GM12878 (cell line): Measurements from ENCODE around the gene ZFPM1. TPM values are rescaled to one million over a fixed set of nuclear protein-coding genes. Genes with fewer than 3 reads are reported as not detected.

Source experiments
- ATAC-seq: fragments of 200-7000 bp; cut with Tn5 transposase; 3 replicates; pipeline ENCODE4 v1.9.1; 2020; ENCODE audit warnings: mild to moderate bottlenecking, moderate library complexity
- BruUV-seq: library from RNA; stranded (reverse); fragments of 400-500 nt; replicated peaks from 2 replicates; lab custom pipeline; 2021; lab: Mats Ljungman, UMichigan
- CTCF ChIA-PET: fragments of 300-600 bp; sonication (Branson Sonifier 250); formaldehyde crosslinking; extraction: SDS; loops from one replicate; lab custom pipeline; 2021; ENCODE audit warnings: inconsistent platforms; lab: Yijun Ruan, JAX
- POLR2A ChIA-PET: fragments of 350-600 bp; formaldehyde crosslinking; extraction: SDS; loops from one replicate; lab custom pipeline; 2021; ENCODE audit warnings: inconsistent platforms; lab: Charles Lee
- RAD21 ChIA-PET: fragments of 300-600 bp; sonication (Branson Sonifier 250); formaldehyde crosslinking; loops from one replicate; lab custom pipeline; 2023; ENCODE audit warnings: antibody characterized with exemption; ENCODE audit not compliant: unreplicated experiment; lab: Charles Lee
- SMC1A ChIA-PET: fragments of 300-600 bp; sonication (Branson Sonifier 250); formaldehyde crosslinking; loops from one replicate; lab custom pipeline; 2023; ENCODE audit not compliant: unreplicated experiment, uncharacterized antibody; lab: Charles Lee
- DNase-seq: peaks from one replicate; pipeline ENCODE4 v3.0.0-alpha.2; 2011; ENCODE audit warnings: low read depth, low spot score
- FAIRE-seq: peaks from 3 replicates; lab custom pipeline; 2011; peaks lifted over from hg19 to GRCh38; lab: Jason Lieb, UNC
- H2AFZ ChIP-seq: 2 replicates; pipeline ENCODE4 v1.6.0; 2011; ENCODE audit warnings: low read depth, low read length, control low read depth; ENCODE audit not compliant: control insufficient read depth
- H3K27ac ChIP-seq: 2 replicates; pipeline ENCODE4 v1.5.1; 2011; ENCODE audit warnings: control low read depth; ENCODE audit not compliant: control insufficient read depth, insufficient read depth
- H3K27me3 ChIP-seq, 2 experiments: replicated peaks in 1 of 2; 2 replicates each; pipeline versions ENCODE4 v1.6.0 to v1.6.1; 2011; ENCODE audit warnings: low read length in 1 of 2; ENCODE audit not compliant: control insufficient read depth in 2 of 2, insufficient read depth in 2 of 2
- H3K36me3 ChIP-seq, 2 experiments: 2 replicates each; pipeline ENCODE4 v1.5.1; 2011; ENCODE audit warnings: low read length in 1 of 2; ENCODE audit not compliant: control insufficient read depth in 2 of 2, insufficient read depth in 2 of 2
- H3K4me1 ChIP-seq: 2 replicates; pipeline ENCODE4 v1.6.1; 2011; ENCODE audit warnings: mild to moderate bottlenecking, low read length, moderate library complexity, mixed read lengths; ENCODE audit not compliant: control insufficient read depth, insufficient read depth
- H3K4me2 ChIP-seq: 2 replicates; pipeline ENCODE4 v1.6.0; 2011; ENCODE audit warnings: control low read depth; ENCODE audit not compliant: control insufficient read depth, insufficient read depth
- H3K4me3 ChIP-seq: fragments of 200-600 bp; sonication (generic); 2 replicates; pipeline ENCODE4 v1.5.1; 2016
- H3K79me2 ChIP-seq: 2 replicates; pipeline ENCODE4 v1.6.0; 2011; ENCODE audit warnings: low read length; ENCODE audit not compliant: control insufficient read depth, insufficient read depth
- H3K9ac ChIP-seq: 2 replicates; pipeline ENCODE4 v1.8.0; 2011; ENCODE audit warnings: low read length, control low read depth, mixed read lengths; ENCODE audit not compliant: control insufficient read depth, insufficient read depth
- H3K9me3 ChIP-seq: replicated peaks from 3 replicates; pipeline ENCODE4 v1.5.1; 2011; ENCODE audit warnings: mild to moderate bottlenecking, low read length; ENCODE audit not compliant: control insufficient read depth, insufficient read depth
- H4K20me1 ChIP-seq: 2 replicates; pipeline ENCODE4 v1.6.0; 2011; ENCODE audit not compliant: control insufficient read depth, insufficient read depth
- ATF7 ChIP-seq: fragments of 450-650 bp; IDR thresholded peaks from 2 replicates; pipeline ENCODE4 v1.6.1; 2016; ENCODE audit warnings: low read depth, mild to moderate bottlenecking
- CTCF ChIP-seq, 3 experiments: IDR thresholded peaks in 2 of 3; conservative IDR thresholded peaks in 1 of 3; 2 replicates each; pipeline ENCODE4 v1.5.1; 2011; ENCODE audit warnings: low read depth in 3 of 3, low read length in 3 of 3, mild to moderate bottlenecking in 3 of 3, control low read depth in 2 of 3, moderate library complexity in 2 of 3, inconsistent platforms in 1 of 3, mixed read lengths in 1 of 3; ENCODE audit not compliant: control insufficient read depth in 2 of 3, insufficient read depth in 1 of 3; ENCODE audit errors: extremely low read depth in 1 of 3
- GATAD2B ChIP-seq: fragments of 450-650 bp; conservative IDR thresholded peaks from 2 replicates; pipeline ENCODE4 v1.6.1; 2017; ENCODE audit warnings: low read depth, mild to moderate bottlenecking, moderate library complexity
- JUND ChIP-seq: IDR thresholded peaks from 2 replicates; pipeline ENCODE4 v1.6.1; 2012; ENCODE audit warnings: low read depth, mild to moderate bottlenecking, low read length, improper control_type of control experiment, moderate library complexity
- MEF2B ChIP-seq: fragments of 450-650 bp; IDR thresholded peaks from 2 replicates; pipeline ENCODE4 v1.6.1; 2018; ENCODE audit warnings: mild to moderate bottlenecking, moderate library complexity; ENCODE audit not compliant: partially characterized antibody, poor library complexity, severe bottlenecking
- MTA3 ChIP-seq: IDR thresholded peaks from 2 replicates; pipeline ENCODE4 v1.6.1; 2012; ENCODE audit warnings: low read length, inconsistent platforms, borderline replicate concordance
- NBN ChIP-seq: fragments of 450-650 bp; IDR thresholded peaks from 2 replicates; pipeline ENCODE4 v1.6.1; 2016
- NR2C2 ChIP-seq: IDR thresholded peaks from 2 replicates; pipeline ENCODE4 v1.6.1; 2011; ENCODE audit warnings: borderline replicate concordance, low read depth; ENCODE audit not compliant: control insufficient read depth, insufficient read length
- POLR2A ChIP-seq: IDR thresholded peaks from 2 replicates; pipeline ENCODE4 v1.6.1; 2011; ENCODE audit warnings: low read depth, mild to moderate bottlenecking, low read length
- RELB ChIP-seq: fragments of 450-650 bp; IDR thresholded peaks from 2 replicates; pipeline ENCODE4 v1.6.1; 2017; ENCODE audit warnings: low read depth, mild to moderate bottlenecking, moderate library complexity
- WGBS: methylation state at CpG from one replicate; pipeline ENCODE4 v1.1.6; 2016; ENCODE audit warnings: low lambda C conversion rate; ENCODE audit not compliant: insufficient replicate concordance, insufficient coverage; ENCODE audit errors: missing lambda C conversion rate; 5-methylcytosine and 5-hydroxymethylcytosine counted together
- in situ Hi-C: fragments of 300-500 bp; cut with MboI; formaldehyde crosslinking; loops from 9 replicates; pipeline ENCODE4 v1.14.3; 2018; ENCODE audit warnings: mixed read lengths
- intact Hi-C: fragments of 100-400 bp; cut with micrococcal nuclease; formaldehyde crosslinking; loops from one replicate; pipeline ENCODE4 v1.14.2; 2022; ENCODE audit not compliant: unreplicated experiment
- polyA plus RNA-seq, 11 experiments: library from polyadenylated mRNA; depleted of rRNA in 4 of 11; unstranded in 6 of 11; stranded (reverse) in 5 of 11; fragments of >200 nt; fragmentation: Nextera tagmentation in 4 of 11; fragmentation: Illumina TruSeq in 1 of 11; extraction: Ambion mirVana in 4 of 11; extraction: Trizol in 1 of 11; gene quantifications; 1 replicate in 1 of 11; 2 replicates in 10 of 11; pipeline versions ENCODE4 v1.2.1 to v1.2.3, GENCODE V29; 2011 to 2016; ENCODE audit warnings: inconsistent platforms in 2 of 11, missing spikeins in 2 of 11, low read depth in 1 of 11
- total RNA-seq, 4 experiments: library from RNA; depleted of rRNA in 3 of 4; stranded (reverse); fragments of >200 nt in 3 of 4; fragmentation: Illumina TruSeq in 1 of 4; extraction: Trizol in 1 of 4; gene quantifications; 2 replicates each; pipeline versions ENCODE4 v1.2.1 to v1.2.3, GENCODE V29; 2013 to 2021

ZFPM1 gene
- total and polyA plus RNA-seq, 10 of the 15 experiments (the other 5 are each of a cell fraction or from before 2014, with no cell fraction given): 0.02 to 5.1 (median 0.30) TPM

GRCh38 chr16:88576307-88576706, 123.2 kb downstream of the ZFPM1 start (continued):
- TF ChIP-seq CTCF (IDR thresholded peaks at IDR 0.05 in 2 of 3, conservative IDR thresholded peaks at IDR 0.05 in 1 of 3; ENCODE audit: control insufficient read depth in 2 of 3, extremely low read depth in 1 of 3, insufficient read depth in 1 of 3, low read depth in 3 of 3, low read length in 3 of 3) (no peak), MEF2B (no peak)

GRCh38 chr16:88577166-88577565, 124.1 kb downstream of the ZFPM1 start:
- H3K36me3 ChIP-seq: peaks cover 11 to 17% of the 10 kb centered on the region in 2 experiments
- TF ChIP-seq RELB (no peak), NBN (no peak), NR2C2 (no peak), JUND (no peak), MTA3 (no peak), ATF7 (no peak), POLR2A (0 out of 2 replicates have a peak, but pooled peaks have one; percentile 9), GATAD2B (no peak)
- ATAC-seq: no peak
- BruUV-seq: no TSS peak
- H3K27me3 ChIP-seq: no peaks in the 10 kb centered on the region
- ChIA-PET SMC1A (no interaction called here), RAD21 (no interaction called here), CTCF (no interaction called here), POLR2A (no interaction called here)
- WGBS: 97% methylated on average over 20 of the region's 20 CpGs
- no peaks in the 10 kb centered on the region for H3K9me3 ChIP-seq
- H3K27ac ChIP-seq: no peak overlapping the region
- H3K4me3 ChIP-seq: no peak overlapping the region
- no peak overlapping the region for H3K4me2 ChIP-seq
- intact Hi-C loops (no loop called here), in situ Hi-C loops (no loop called here)
- no peak overlapping the region for H2AFZ ChIP-seq
- H3K4me1 ChIP-seq: no peaks in the 10 kb centered on the region
- no peak for DNase-seq
- H3K9ac ChIP-seq: no peak overlapping the region
- H3K79me2 ChIP-seq: peaks cover 25% of the 10 kb centered on the region
- FAIRE-seq: no peak
- H4K20me1 ChIP-seq: no peaks in the 10 kb centered on the region; the same call in 1 of the 2 replicates
